GM23248 (cell line): ENCODE measurements around the gene KREMEN2. TPM values are rescaled to one million over a fixed set of nuclear protein-coding genes. Genes with fewer than 3 reads are reported as not detected.

Experiments used
- DNase-seq: peaks from one replicate; pipeline ENCODE4 v3.0.0-alpha.2; 2015
- H2AFZ ChIP-seq: fragments of 200-600 bp; sonication (generic); 2 replicates; pipeline ENCODE4 v1.6.1; 2016; ENCODE audit warnings: antibody characterized with exemption
- H3F3A ChIP-seq: fragments of 200-600 bp; sonication (generic); 2 replicates; pipeline ENCODE4 v1.6.1; 2016; ENCODE audit warnings: mild to moderate bottlenecking, antibody characterized with exemption, mixed run types; ENCODE audit not compliant: insufficient read depth
- H3K27ac ChIP-seq: fragments of 200-600 bp; sonication (generic); 2 replicates; pipeline ENCODE4 v1.5.1; 2016; ENCODE audit warnings: mild to moderate bottlenecking
- H3K27me3 ChIP-seq: fragments of 200-600 bp; sonication (generic); replicated peaks from 2 replicates; pipeline ENCODE4 v1.6.1; 2016; ENCODE audit warnings: mild to moderate bottlenecking; ENCODE audit not compliant: insufficient read depth
- H3K36me3 ChIP-seq: fragments of 200-600 bp; sonication (generic); 2 replicates; pipeline ENCODE4 v1.6.1; 2016; ENCODE audit warnings: low read depth, mild to moderate bottlenecking
- H3K4me1 ChIP-seq: fragments of 200-600 bp; sonication (generic); 2 replicates; pipeline ENCODE4 v1.6.1; 2016; ENCODE audit warnings: mild to moderate bottlenecking; ENCODE audit not compliant: insufficient read depth
- H3K4me2 ChIP-seq: fragments of 200-600 bp; sonication (generic); one replicate; pipeline ENCODE4 v1.6.1; 2016; ENCODE audit warnings: mild to moderate bottlenecking; ENCODE audit not compliant: unreplicated experiment
- H3K4me3 ChIP-seq: fragments of 200-600 bp; sonication (generic); 2 replicates; pipeline ENCODE4 v1.5.1; 2016; ENCODE audit warnings: mild to moderate bottlenecking
- H3K79me2 ChIP-seq: fragments of 200-600 bp; sonication (generic); 2 replicates; pipeline ENCODE4 v1.6.1; 2016; ENCODE audit warnings: mild to moderate bottlenecking; ENCODE audit not compliant: insufficient read depth
- H3K9ac ChIP-seq: fragments of 200-600 bp; sonication (generic); 2 replicates; pipeline ENCODE4 v1.6.1; 2016; ENCODE audit warnings: mild to moderate bottlenecking
- H3K9me2 ChIP-seq: fragments of 200-600 bp; sonication (generic); 2 replicates; pipeline ENCODE4 v1.6.1; 2016; ENCODE audit warnings: mixed run types, mild to moderate bottlenecking, moderate library complexity; ENCODE audit not compliant: insufficient read depth
- H3K9me3 ChIP-seq: fragments of 200-600 bp; sonication (generic); one replicate; pipeline ENCODE4 v1.6.1; 2017; ENCODE audit warnings: low read depth
- H4K20me1 ChIP-seq: fragments of 200-600 bp; sonication (generic); 2 replicates; pipeline ENCODE4 v1.6.0; 2016; ENCODE audit not compliant: insufficient read depth
- EZH2 ChIP-seq: fragments of 200-600 bp; sonication (generic); IDR thresholded peaks from 2 replicates; pipeline ENCODE4 v1.6.1; 2018; ENCODE audit warnings: antibody characterized with exemption, mild to moderate bottlenecking; ENCODE audit not compliant: insufficient read depth, poor library complexity, severe bottlenecking
- EZH2phosphoT487 ChIP-seq: fragments of 200-600 bp; sonication (generic); IDR thresholded peaks from 2 replicates; pipeline ENCODE4 v1.6.1; 2018; ENCODE audit warnings: antibody characterized with exemption, moderate library complexity, mild to moderate bottlenecking, low read depth; ENCODE audit not compliant: insufficient read depth
- WGBS, 2 experiments: methylation state at CpG; one replicate each; pipeline ENCODE4 v1.1.6; 2015 to 2017; ENCODE audit warnings: low lambda C conversion rate in 2 of 2, low coverage in 1 of 2; ENCODE audit errors: missing lambda C conversion rate in 2 of 2; 5-methylcytosine and 5-hydroxymethylcytosine counted together
- in situ Hi-C: fragments of 300-500 bp; cut with MboI; formaldehyde crosslinking; loops from 2 replicates; pipeline ENCODE4 v1.15.0; 2020
- polyA plus RNA-seq: library from polyadenylated mRNA; unstranded; fragments of >200 nt; fragmentation: Nextera tagmentation; extraction: Ambion mirVana; gene quantifications from 2 replicates; pipeline ENCODE4 v1.2.1, GENCODE V29; 2016
- total RNA-seq: library from RNA; depleted of rRNA; stranded (reverse); fragments of >200 nt; shearing (Covaris generic); gene quantifications from 2 replicates; pipeline ENCODE4 v1.2.3, GENCODE V29; 2014

The KREMEN2 gene
- total and polyA plus RNA-seq, 2 experiments from 2014 or later: not detected

GRCh38 chr16:2952679-2953078, 11.4 kb upstream of the KREMEN2 start:
- DNase-seq: no peak
- no peak overlapping the region for H3K9ac ChIP-seq
- H2AFZ ChIP-seq: no peak overlapping the region
- in situ Hi-C loops: no loop called here
- H3K27me3 ChIP-seq: peaks cover 17% of the 10 kb centered on the region
- H3K4me2 ChIP-seq: no peak overlapping the region
- no peaks in the 10 kb centered on the region for H3K79me2 ChIP-seq
- no peak overlapping the region for H3K27ac ChIP-seq
- no peaks in the 10 kb centered on the region for H3K9me3 ChIP-seq
- no peak for TF ChIP-seq EZH2
- TF ChIP-seq EZH2phosphoT487: no peak
- H3F3A ChIP-seq: no peaks in the 10 kb centered on the region
- H3K4me3 ChIP-seq: no peak overlapping the region
- no peaks in the 10 kb centered on the region for H4K20me1 ChIP-seq
- whole genome bisulfite sequencing, 2 experiments: 37 to 56% methylated on average over 9 to 10 of the region's 11 CpGs
- H3K36me3 ChIP-seq: no peaks in the 10 kb centered on the region
- H3K4me1 ChIP-seq: no peaks in the 10 kb centered on the region
- no peaks in the 10 kb centered on the region for H3K9me2 ChIP-seq

GRCh38 chr16:2953706-2954627, 10.1 kb upstream of the KREMEN2 start:
- Histone ChIP-seq H3K4me3 (no peak overlapping the region), H3F3A (no peaks in the 10 kb centered on the region), H3K27ac (no peak overlapping the region), H3K79me2 (no peaks in the 10 kb centered on the region), H3K9ac (no peak overlapping the region), H3K4me2 (no peak overlapping the region), H3K9me2 (no peaks in the 10 kb centered on the region), H3K4me1 (no peaks in the 10 kb centered on the region), H3K36me3 (no peaks in the 10 kb centered on the region), H4K20me1 (no peaks in the 10 kb centered on the region), H3K27me3 (peaks cover 17% of the 10 kb centered on the region), H3K9me3 (no peaks in the 10 kb centered on the region), H2AFZ (no peak overlapping the region)
- TF ChIP-seq EZH2phosphoT487: no peak
- no peak for TF ChIP-seq EZH2
- no peak for DNase-seq
- 19 to 24% methylated on average over 30 to 31 of the region's 31 CpGs for WGBS, 2 experiments
- in situ Hi-C loops: no loop called here

DNA sequence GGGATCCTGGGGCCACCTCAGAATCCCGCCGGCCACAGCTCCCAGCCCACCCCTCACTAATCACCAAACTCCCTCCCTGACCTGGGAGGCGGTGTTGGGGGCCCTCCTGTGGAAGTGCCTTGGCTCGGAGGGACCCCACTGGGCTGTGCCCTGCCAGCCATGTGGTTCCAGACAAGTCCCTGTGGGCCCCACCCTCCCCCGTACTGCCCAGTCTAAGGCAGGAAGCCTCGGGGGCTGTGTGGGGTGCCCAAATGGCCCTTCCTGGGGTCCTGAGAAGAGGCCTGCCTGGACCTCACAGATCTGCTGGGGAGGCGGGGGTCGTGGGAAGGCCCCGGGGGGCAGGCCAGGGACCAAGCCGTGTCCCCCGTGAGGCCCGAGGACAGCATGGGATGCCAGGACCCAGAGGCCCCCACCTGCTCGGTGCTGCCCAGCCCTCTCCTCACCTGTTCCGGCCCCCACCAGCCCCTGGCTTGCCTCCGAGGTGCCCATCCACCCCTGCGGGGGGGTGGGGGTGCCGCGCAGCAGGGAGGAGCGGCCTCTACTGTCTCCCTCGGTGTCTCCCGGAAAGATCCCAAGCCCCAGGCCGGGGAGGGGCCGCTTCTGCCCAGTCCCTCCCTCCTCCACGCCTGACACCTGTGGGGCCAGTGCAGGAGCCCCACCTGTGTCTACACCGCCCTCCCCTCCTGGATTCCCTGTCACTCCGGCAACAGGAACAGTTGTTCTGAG, 9.3 kb upstream of the KREMEN2 start:
- WGBS, 2 experiments: 35 to 54% methylated on average over 17 to 22 of the region's 26 CpGs
- in situ Hi-C loops: no loop called here

GRCh38 chr16:2955438-2955778, 8.7 kb upstream of the KREMEN2 start:
- no peaks in the 10 kb centered on the region for H4K20me1 ChIP-seq
- no peaks in the 10 kb centered on the region for H3K4me1 ChIP-seq
- no peak overlapping the region for H2AFZ ChIP-seq
- H3K9me2 ChIP-seq: no peaks in the 10 kb centered on the region
- DNase-seq: no peak
- no peak overlapping the region for H3K4me2 ChIP-seq
- H3K27me3 ChIP-seq: peaks cover 17% of the 10 kb centered on the region
- in situ Hi-C loops: no loop called here
- no peaks in the 10 kb centered on the region for H3K79me2 ChIP-seq
- TF ChIP-seq EZH2 (no peak), EZH2phosphoT487 (no peak)
- no peak overlapping the region for H3K27ac ChIP-seq
- no peaks in the 10 kb centered on the region for H3K36me3 ChIP-seq
- WGBS, 2 experiments: 41 to 57% methylated on average over 8 to 10 of the region's 10 CpGs
- H3K4me3 ChIP-seq: no peak overlapping the region
- H3F3A ChIP-seq: no peaks in the 10 kb centered on the region
- H3K9ac ChIP-seq: no peak overlapping the region
- no peaks in the 10 kb centered on the region for H3K9me3 ChIP-seq

More for the DNA sequence above, 9.3 kb upstream of the KREMEN2 start:
- Histone ChIP-seq H3K4me3 (no peak overlapping the region), H2AFZ (no peak overlapping the region), H3K27ac (no peak overlapping the region), H3K9me2 (no peaks in the 10 kb centered on the region), H3F3A (no peaks in the 10 kb centered on the region), H3K36me3 (no peaks in the 10 kb centered on the region), H3K9ac (no peak overlapping the region), H3K79me2 (no peaks in the 10 kb centered on the region), H4K20me1 (no peaks in the 10 kb centered on the region), H3K4me2 (no peak overlapping the region), H3K4me1 (no peaks in the 10 kb centered on the region), H3K27me3 (peaks cover 17% of the 10 kb centered on the region), H3K9me3 (no peaks in the 10 kb centered on the region)
- DNase-seq: no peak
- TF ChIP-seq EZH2phosphoT487: no peak
- TF ChIP-seq EZH2: no peak
